Astrocyte of the spinal cord (primary cell): Measurements from ENCODE around the gene POLDIP3.

Source experiments
- DNase-seq: peaks from one replicate; pipeline ENCODE4 v3.0.0; 2011; ENCODE audit warnings: low read depth, low spot score
- H3K4me3 ChIP-seq: 2 replicates; pipeline ENCODE4 v1.5.1; 2011; ENCODE audit warnings: low read depth, mild to moderate bottlenecking, low read length, moderate library complexity
- CTCF ChIP-seq: IDR thresholded peaks from 2 replicates; pipeline ENCODE4 v1.5.1; 2012; ENCODE audit warnings: low read depth, mild to moderate bottlenecking, low read length, inconsistent platforms
- in situ Hi-C: cut with HindIII; loops from 2 replicates; pipeline ENCODE4 v1.10.0; 2017; ENCODE audit warnings: low sequenced_read_pairs

POLDIP3 gene

GRCh38 chr22:42653999-42654398 is 39.3 kb upstream of the POLDIP3 start:
- H3K4me3 ChIP-seq, result no peak overlapping the region
- no peak for TF ChIP-seq CTCF
- in situ Hi-C loops, result no loop called here
- no peak for DNase-seq

GRCh38 chr22:42651134-42651533 is 36.5 kb upstream of the POLDIP3 start:
- in situ Hi-C loops, result no loop called here
- no peak for TF ChIP-seq CTCF
- peak; percentile 18 for DNase-seq
- H3K4me3 ChIP-seq, result no peak overlapping the region

- in situ Hi-C loops, result no loop called here
Observed at GRCh38 chr22:42649246-42650099, 34.8 kb upstream of the POLDIP3 start, which contains the start of gene CYB5R3. Gene CYB5R3 (minus strand): TSS chr22:42649392. CDS start chr22:42649315, 77 bp downstream.

GRCh38 chr22:42648368-42649245 is 33.9 kb upstream of the POLDIP3 start:
- no peak for TF ChIP-seq CTCF
- in situ Hi-C loops, result no loop called here
- peak; percentile 37 for DNase-seq
- H3K4me3 ChIP-seq, result peak overlapping the region; percentile 76

More at GRCh38 chr22:42649246-42650099, 34.8 kb upstream of the POLDIP3 start, which contains the start of gene CYB5R3:
- TF ChIP-seq CTCF, result no peak
- peak within 1 kb of the TSS; percentile 76 for H3K4me3 ChIP-seq
- peak; percentile 86 for DNase-seq

GRCh38 chr22:42648017-42648367 is 33.3 kb upstream of the POLDIP3 start:
- H3K4me3 ChIP-seq, result peak overlapping the region; percentile 76
- no peak for DNase-seq
- in situ Hi-C loops, result no loop called here
- TF ChIP-seq CTCF, result no peak
